HTR-8/SVneo (cell line): ENCODE results near the gene AMZ2.
A peak's percentile ranks its signal among the peaks of the same experiment; 100 is the strongest.
"Not testable (repeated sequence)": the region's sequence is repeated elsewhere in the genome, so short reads cannot be mapped to it uniquely, and the experiment has no call there.

Experiments used
- DNase-seq: peaks from one replicate; pipeline ENCODE4 v3.0.0; 2011; ENCODE audit warnings: low spot score, mixed read lengths; ENCODE audit not compliant: insufficient read length
- FAIRE-seq: peaks from 2 replicates; lab custom pipeline; 2011; peaks lifted over from hg19 to GRCh38; lab: Jason Lieb, UNC

AMZ2 gene

GRCh38 chr17:68247445-68248198 is at the start of gene AMZ2:
Gene AMZ2 (plus strand): TSS chr17:68248043. CDS start chr17:68250188, 2,145 bp downstream.
- FAIRE-seq (peak; percentile 100), DNase-seq (peak; percentile 96)

DNA sequence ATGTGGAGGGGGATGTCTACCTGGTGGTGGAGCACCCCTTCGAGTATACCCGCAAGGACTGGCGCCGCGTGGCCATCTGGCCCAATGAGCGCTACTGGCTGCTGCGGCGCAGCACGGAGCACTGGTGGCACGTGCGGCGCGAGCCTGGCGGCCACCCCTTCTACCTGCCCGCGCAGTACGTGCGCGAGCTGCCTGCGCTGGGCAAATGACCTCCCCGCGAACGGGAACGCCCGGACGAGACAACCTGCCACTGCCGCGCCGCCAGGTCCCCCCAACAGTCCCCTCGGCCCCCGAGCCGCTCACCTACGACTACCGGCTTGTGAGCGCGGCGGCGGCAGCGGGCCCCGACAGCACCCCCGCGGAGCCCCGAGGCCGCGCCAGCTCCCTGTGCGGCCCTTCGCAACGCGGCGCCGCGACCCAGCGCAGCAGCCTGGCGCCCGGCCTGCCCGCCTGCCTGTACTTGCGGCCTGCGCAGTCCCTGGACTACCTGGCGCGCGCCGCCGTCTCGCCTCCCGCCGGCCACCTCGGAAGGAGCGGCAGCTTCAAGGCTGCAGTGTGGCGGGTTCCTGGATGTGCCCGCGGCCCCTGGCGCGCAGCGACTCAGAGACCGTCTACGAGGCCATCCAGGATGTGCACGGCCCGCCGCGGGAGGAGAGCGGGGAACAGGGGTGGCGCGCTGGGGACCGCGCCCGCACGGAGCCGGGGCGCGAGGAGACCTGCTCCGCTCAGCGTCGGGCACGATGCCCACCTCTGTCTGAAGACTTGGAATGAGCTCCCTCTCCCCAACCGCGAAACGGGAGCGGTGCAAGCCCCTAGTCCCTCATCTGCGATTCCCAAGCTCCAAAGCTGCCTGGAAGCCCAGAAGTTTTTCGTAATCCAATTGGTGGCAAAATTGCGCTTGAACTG is 48.7 kb upstream of the AMZ2 start:
- FAIRE-seq: no peak
- no peak for DNase-seq

DNA sequence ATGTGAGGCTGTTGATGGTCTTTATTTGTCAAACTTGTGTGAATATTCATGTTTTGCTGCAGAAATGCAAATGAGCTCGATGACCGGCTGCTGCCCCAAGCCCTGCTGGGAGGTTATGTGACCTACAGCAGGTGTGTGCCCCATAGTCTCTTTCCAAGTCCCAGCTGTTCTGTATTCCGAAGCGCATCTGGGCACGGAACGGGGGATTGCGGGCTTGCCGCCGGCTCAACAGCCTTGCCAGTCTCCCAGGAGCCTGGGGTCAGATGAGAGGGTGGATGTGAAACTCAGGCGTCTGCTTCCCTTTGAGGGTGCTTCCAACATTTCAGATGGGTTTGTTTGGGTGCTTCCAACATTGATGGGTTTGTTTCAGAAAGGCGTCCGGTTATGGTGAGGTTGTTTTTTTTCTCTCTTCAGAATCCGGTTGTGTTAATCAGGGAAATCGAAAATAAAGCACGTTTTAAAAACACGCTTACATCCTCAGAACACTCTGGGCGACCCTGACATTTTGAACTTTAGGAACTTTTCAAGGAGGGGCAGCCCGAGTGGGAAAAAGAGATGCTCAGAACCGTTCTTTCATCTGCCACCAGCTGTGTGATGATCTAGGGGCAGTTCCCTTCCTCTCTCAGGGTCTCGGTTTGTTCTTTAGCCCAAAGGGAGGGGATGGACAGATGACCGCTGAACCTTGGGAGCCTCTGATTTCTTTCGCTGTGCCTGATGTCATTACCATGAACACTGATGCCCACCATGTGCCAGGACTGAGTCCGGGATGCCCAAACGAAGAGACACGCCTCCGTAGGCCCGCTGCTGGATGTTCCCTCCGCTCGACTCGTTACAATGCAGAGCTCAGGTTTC is 47.8 kb upstream of the AMZ2 start:
- FAIRE-seq (no peak), DNase-seq (no peak)

GRCh38 chr17:68200689-68201417 is 47.0 kb upstream of the AMZ2 start:
- FAIRE-seq (peak; percentile 80), DNase-seq (peak; percentile 81)

- DNase-seq, FAIRE-seq: not testable (repeated sequence)
These were observed 46.4 kb upstream of the AMZ2 start for GRCh38 chr17:68201418-68201771.

- FAIRE-seq, DNase-seq: not testable (repeated sequence)
These were observed 45.5 kb upstream of the AMZ2 start for GRCh38 chr17:68202321-68202720.

DNA sequence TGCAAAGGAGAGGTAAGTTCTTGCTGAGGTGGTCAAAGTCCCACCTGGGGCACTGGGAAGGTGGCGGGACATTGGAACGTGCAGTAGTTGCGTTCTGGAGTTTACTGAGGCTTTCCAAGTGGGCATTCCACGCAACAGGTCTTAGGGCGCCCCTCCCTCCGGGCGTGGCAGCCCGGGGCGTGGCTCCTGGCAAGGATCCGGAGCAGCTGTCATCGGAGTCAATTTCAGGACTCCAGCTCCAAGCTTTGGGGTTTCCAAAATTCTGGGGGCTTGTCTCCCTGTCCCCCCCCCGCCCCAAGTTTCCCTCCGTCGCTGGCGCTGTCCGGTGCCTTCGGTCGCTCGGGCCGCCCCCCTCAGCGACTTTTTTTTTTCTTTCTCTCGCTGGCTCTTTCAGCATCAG is 43.1 kb upstream of the AMZ2 start:
- FAIRE-seq (no peak), DNase-seq (peak; percentile 53)

DNA sequence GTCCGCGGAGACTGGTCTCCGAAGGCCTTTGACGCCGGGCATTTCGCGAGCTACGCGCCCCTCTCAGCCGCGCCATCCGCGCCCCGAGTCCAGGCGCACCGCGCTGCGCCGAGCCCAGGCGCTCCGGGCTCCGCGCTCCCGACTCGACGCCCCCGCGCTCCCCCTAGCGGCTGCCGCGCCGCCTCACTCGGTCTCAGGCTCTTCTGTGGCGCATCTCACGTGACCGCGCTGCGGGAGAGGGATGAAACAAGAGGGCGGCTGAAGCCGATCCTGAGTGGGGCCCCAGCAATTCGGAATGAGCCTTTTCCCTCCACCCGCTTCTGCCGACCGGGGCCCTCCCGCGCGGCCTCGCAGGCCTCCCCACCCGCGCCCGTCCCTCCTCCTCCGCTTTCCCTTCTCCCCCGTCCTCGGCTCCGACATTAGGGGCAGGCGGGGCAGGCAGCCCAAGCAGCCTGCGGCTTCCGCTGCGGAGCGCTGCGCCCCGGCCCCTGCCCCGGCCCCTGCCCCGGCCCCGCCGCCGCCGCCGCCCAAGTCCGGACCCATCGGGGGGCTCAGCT is 42.5 kb upstream of the AMZ2 start:
- peak; percentile 96 for DNase-seq
- peak; percentile 77 for FAIRE-seq

GRCh38 chr17:68205808-68206720 is 41.8 kb upstream of the AMZ2 start:
- FAIRE-seq (peak; percentile 82), DNase-seq (peak; percentile 45)

DNA sequence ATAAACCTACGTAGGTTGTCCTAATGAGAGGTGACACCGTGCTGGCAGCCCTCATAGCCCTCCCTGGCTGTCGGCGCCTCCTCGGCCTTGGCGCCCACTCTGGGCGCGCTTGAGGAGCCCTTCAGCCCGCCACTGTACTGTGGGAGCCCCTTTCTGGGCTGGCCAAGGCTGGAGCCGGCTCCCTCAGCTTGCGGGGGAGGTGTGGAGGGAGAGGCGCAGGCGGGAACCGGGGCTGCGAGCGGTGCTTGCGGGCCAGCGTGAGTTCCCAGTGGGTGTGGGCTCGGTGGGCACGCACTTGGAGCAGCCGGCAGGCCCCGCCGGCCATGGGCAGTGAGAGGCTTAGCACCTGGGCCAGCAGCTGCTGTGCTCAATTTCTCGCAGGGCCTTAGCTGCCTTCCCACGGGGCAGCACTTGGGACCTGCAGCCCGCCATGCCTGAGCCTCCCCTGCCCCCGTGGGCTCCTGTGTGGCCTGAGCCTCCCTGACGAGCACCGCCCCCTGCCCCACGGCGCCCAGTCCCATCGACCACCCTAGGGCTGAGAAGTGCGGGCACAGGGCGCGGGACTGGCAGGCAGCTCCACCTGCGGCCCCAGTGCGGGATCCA is 40.1 kb upstream of the AMZ2 start:
- FAIRE-seq: no peak

DNA sequence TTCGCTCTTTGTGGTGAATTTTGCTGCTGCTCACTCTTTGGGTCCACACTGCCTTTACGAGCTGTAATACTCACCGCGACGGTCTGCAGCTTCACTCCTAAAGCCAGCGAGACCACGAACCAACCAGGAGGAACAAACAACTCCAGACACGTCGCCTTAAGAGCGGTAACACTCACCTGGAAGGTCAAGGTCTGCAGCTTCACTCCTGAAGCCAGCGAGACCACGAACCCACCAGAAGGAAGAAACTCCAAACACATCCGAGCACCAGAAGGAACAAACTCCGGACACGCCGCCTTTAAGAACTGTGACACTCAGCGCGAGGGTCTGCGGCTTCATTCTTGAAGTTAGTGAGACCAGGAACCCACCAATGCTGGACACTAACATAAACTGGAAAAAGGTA is 39.2 kb upstream of the AMZ2 start:
- not testable (repeated sequence) for DNase-seq, FAIRE-seq

More for the DNA sequence above, 40.1 kb upstream of the AMZ2 start:
- no peak for DNase-seq

DNA sequence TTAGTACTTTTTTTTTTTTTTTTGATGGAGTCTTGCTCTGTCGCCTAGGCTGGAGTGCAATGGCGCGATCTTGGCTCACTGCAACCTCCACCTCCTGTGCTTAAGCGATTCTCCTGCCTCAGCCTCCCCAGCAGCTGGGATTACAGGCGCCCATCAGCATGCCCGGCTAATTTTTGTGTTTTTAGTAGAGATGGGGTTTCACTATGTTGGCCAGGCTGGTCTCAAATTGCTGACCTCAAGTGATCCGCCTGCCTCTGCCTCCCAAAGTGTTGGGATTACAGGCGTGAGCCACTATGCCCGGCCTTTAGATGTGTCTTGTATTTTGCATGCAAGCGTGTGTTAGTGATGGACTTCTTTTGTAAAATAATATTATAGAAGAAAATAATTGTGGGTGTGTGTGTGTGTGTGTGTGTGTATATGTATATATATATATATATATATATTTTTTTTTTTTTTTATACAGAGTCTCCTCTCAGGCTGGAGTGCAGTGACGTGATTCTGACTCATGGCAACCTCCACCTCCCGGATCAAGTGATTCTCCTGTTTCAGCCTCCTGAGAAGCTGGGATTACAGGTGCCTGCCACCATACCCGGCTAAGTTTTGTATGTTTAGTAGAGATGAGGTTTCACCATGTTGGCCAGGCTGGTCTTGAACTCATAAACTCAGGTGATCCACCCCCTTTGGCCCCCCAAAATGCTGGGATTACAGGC is 38.5 kb upstream of the AMZ2 start:
- FAIRE-seq, DNase-seq: not testable (repeated sequence)

GRCh38 chr17:68210570-68211315 is 37.1 kb upstream of the AMZ2 start:
- FAIRE-seq (no peak), DNase-seq (no peak)

DNA sequence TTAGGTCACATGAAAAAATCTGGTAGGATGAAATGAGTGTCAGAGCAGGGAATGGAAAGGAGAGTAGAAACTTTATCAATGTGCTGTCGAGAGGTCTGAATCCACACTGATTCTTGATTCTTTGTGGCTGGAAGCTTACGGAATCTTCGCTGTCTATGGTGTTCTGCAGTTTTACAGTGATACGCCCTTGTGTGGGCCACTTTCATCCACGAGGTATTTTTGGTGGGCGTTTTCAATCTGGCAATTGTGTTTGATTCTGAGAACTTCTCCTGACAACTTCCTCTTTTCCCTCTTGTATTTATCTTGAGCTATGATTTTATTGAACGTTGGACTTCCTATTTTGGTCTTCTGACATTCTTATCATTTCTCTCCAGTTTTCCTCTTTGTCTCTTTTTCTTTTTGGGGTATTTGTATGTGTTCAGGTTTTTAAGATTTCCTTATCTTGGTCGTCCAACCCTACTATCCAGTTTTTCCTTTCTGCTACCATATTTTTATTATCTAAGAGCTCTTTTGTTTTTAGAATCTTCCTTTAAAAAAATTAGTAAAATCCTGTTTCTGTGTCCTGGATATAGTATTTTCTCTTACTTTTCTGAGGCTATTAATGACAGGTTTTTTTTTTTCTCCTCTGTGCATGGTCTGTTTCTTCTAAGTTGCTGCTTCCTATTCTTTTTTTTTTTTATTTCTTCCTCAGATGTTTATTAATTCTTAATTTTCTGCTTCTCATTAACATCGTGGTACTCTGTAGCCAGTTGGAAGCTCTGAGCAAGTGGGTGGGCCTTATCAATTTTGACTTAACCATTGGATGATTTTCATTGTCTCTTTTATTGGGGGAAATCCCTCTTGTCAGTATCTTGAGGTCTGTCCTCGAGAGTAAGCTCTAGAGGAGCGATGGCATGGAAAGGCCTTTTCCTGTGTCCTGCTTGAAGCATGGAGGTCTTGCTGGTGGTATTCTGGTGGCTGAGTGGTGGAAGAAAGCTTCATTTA is 34.1 kb upstream of the AMZ2 start:
- DNase-seq, FAIRE-seq: not testable (repeated sequence)

- FAIRE-seq: peak; percentile 48
- not testable (repeated sequence) for DNase-seq
These were observed 32.4 kb upstream of the AMZ2 start for GRCh38 chr17:68215453-68215852.
